Fibroblast of lung (primary cell): Measurements from ENCODE around the gene TRIM67. TPM values are rescaled to one million over a fixed set of nuclear protein-coding genes. Genes with fewer than 3 reads are reported as not detected.

ENCODE experiments used
- DNase-seq, 2 donors: peaks; one replicate each; pipeline versions ENCODE4 v3.0.0 to v3.0.0-alpha.2; 2010; ENCODE audit warnings: low read depth in 2 of 2
- H2AFZ ChIP-seq: 2 replicates; pipeline ENCODE4 v1.5.1; 2012; ENCODE audit warnings: low read length, control low read depth, inconsistent platforms
- H3K27ac ChIP-seq: 2 replicates; pipeline ENCODE4 v1.5.1; 2011; ENCODE audit warnings: low read length, control low read depth; ENCODE audit not compliant: insufficient read depth
- H3K27me3 ChIP-seq: 2 replicates; pipeline ENCODE4 v1.5.1; 2011; ENCODE audit warnings: mild to moderate bottlenecking, low read length; ENCODE audit not compliant: control insufficient read depth, insufficient read depth
- H3K36me3 ChIP-seq: 2 replicates; pipeline ENCODE4 v1.5.1; 2011; ENCODE audit warnings: low read length; ENCODE audit not compliant: control insufficient read depth, insufficient read depth
- H3K4me1 ChIP-seq: 2 replicates; pipeline ENCODE4 v1.5.1; 2011; ENCODE audit warnings: low read length; ENCODE audit not compliant: control insufficient read depth, insufficient read depth; ENCODE audit errors: extremely low read depth
- H3K4me2 ChIP-seq: 2 replicates; pipeline ENCODE4 v1.5.1; 2011; ENCODE audit warnings: low read length, control low read depth; ENCODE audit not compliant: insufficient read depth; ENCODE audit errors: extremely low read depth
- H3K4me3 ChIP-seq, 4 experiments: fragments of 200-600 bp in 1 of 4; sonication (generic) in 1 of 4; replicated peaks in 1 of 4; 2 replicates each; pipeline ENCODE4 v1.5.1; 2011 to 2016; ENCODE audit warnings: low read length in 4 of 4, low read depth in 3 of 4, mild to moderate bottlenecking in 3 of 4, control low read depth in 2 of 4, inconsistent platforms in 1 of 4, mixed read lengths in 1 of 4; ENCODE audit not compliant: insufficient read depth in 1 of 4; ENCODE audit errors: control extremely low read depth in 1 of 4
- H3K79me2 ChIP-seq: 2 replicates; pipeline ENCODE4 v1.5.1; 2012; ENCODE audit warnings: mild to moderate bottlenecking, low read length, inconsistent platforms; ENCODE audit not compliant: control insufficient read depth, insufficient read depth
- H3K9ac ChIP-seq: 2 replicates; pipeline ENCODE4 v1.5.1; 2011; ENCODE audit warnings: mild to moderate bottlenecking, low read length, control low read depth; ENCODE audit not compliant: insufficient read depth
- H3K9me3 ChIP-seq: 2 replicates; pipeline ENCODE4 v1.5.1; 2012; ENCODE audit warnings: low read depth, low read length; ENCODE audit not compliant: control insufficient read depth, insufficient read depth
- H4K20me1 ChIP-seq: 2 replicates; pipeline ENCODE4 v1.5.1; 2011; ENCODE audit warnings: low read length; ENCODE audit not compliant: control insufficient read depth, insufficient read depth; ENCODE audit errors: extremely low read depth
- CTCF ChIP-seq, 2 donors: IDR thresholded peaks in 1 of 2; conservative IDR thresholded peaks in 1 of 2; 1 replicate in 1 of 2; 2 replicates in 1 of 2; pipeline ENCODE4 v1.5.1; 2011 to 2012; ENCODE audit warnings: low read length in 2 of 2, control low read depth in 1 of 2, inconsistent platforms in 1 of 2, low read depth in 1 of 2, mild to moderate bottlenecking in 1 of 2
- EZH2 ChIP-seq: IDR thresholded peaks from 2 replicates; pipeline ENCODE4 v1.5.1; 2012; ENCODE audit warnings: low read length, control low read depth, mild to moderate bottlenecking; ENCODE audit errors: missing control alignments
- polyA plus RNA-seq, 2 donors: library from polyadenylated mRNA; depleted of rRNA in 1 of 2; stranded (reverse) in 1 of 2; unstranded in 1 of 2; fragments of >200 nt; gene quantifications; 2 replicates each; pipeline ENCODE4 v1.2.1, GENCODE V29; 2011 to 2012; ENCODE audit warnings: missing spikeins in 1 of 2
- total RNA-seq: library from RNA; depleted of rRNA; stranded (reverse); fragments of >200 nt; gene quantifications from 2 replicates; pipeline ENCODE4 v1.2.1, GENCODE V29; 2014

TRIM67 gene
- total and polyA plus RNA-seq, 2 donors (not counting 1 experiment from before 2014, with no cell fraction given), result 0.02 to 0.17 TPM

GRCh38 chr1:231234506-231234905, 72.6 kb downstream of the TRIM67 start:
- no peak for TF ChIP-seq CTCF (conservative IDR thresholded peaks at IDR 0.05 in 1 of 2, IDR thresholded peaks at IDR 0.05 in 1 of 2; ENCODE audit: low read depth in 1 of 2, low read length in 2 of 2)
- no peak for TF ChIP-seq EZH2
- no peak overlapping the region for H3K4me2 ChIP-seq
- no peak overlapping the region for H3K27ac ChIP-seq
- H3K4me1 ChIP-seq, result no peaks in the 10 kb centered on the region
- no peak overlapping the region for H3K9ac ChIP-seq
- no peaks in the 10 kb centered on the region for H3K27me3 ChIP-seq
- no peaks in the 10 kb centered on the region for H3K9me3 ChIP-seq
- no peak overlapping the region for H3K4me3 ChIP-seq
- DNase-seq, result no peak
- no peaks in the 10 kb centered on the region for H3K79me2 ChIP-seq
- no peak overlapping the region for H2AFZ ChIP-seq
- H3K36me3 ChIP-seq, result peaks cover 3% of the 10 kb centered on the region
- no peaks in the 10 kb centered on the region for H4K20me1 ChIP-seq

GRCh38 chr1:231235526-231236207, 73.8 kb downstream of the TRIM67 start:
- no peak for DNase-seq
- peaks cover 5% of the 10 kb centered on the region for H3K79me2 ChIP-seq
- H3K36me3 ChIP-seq, result no peaks in the 10 kb centered on the region
- no peak overlapping the region for H3K4me3 ChIP-seq
- H3K27me3 ChIP-seq, result no peaks in the 10 kb centered on the region
- H3K27ac ChIP-seq, result no peak overlapping the region
- H3K9me3 ChIP-seq, result no peaks in the 10 kb centered on the region
- H3K4me1 ChIP-seq, result no peaks in the 10 kb centered on the region
- no peak for TF ChIP-seq CTCF (conservative IDR thresholded peaks at IDR 0.05 in 1 of 2, IDR thresholded peaks at IDR 0.05 in 1 of 2; ENCODE audit: low read depth in 1 of 2, low read length in 2 of 2)
- TF ChIP-seq EZH2, result no peak
- no peak overlapping the region for H3K9ac ChIP-seq
- H3K4me2 ChIP-seq, result no peak overlapping the region
- H4K20me1 ChIP-seq, result no peaks in the 10 kb centered on the region
- no peak overlapping the region for H2AFZ ChIP-seq

GRCh38 chr1:231236208-231236591, 74.3 kb downstream of the TRIM67 start:
- H3K4me2 ChIP-seq, result no peak overlapping the region
- no peaks in the 10 kb centered on the region for H3K9me3 ChIP-seq
- H3K27me3 ChIP-seq, result no peaks in the 10 kb centered on the region
- TF ChIP-seq EZH2 (no peak), CTCF (conservative IDR thresholded peaks at IDR 0.05 in 1 of 2, IDR thresholded peaks at IDR 0.05 in 1 of 2; ENCODE audit: low read depth in 1 of 2, low read length in 2 of 2) (no peak)
- no peaks in the 10 kb centered on the region for H4K20me1 ChIP-seq
- peak in 1 of 2 donors; percentile 6 for DNase-seq
- peaks cover 8% of the 10 kb centered on the region for H3K79me2 ChIP-seq
- no peak overlapping the region for H3K9ac ChIP-seq
- H3K36me3 ChIP-seq, result no peaks in the 10 kb centered on the region
- no peak overlapping the region for H2AFZ ChIP-seq
- H3K27ac ChIP-seq, result no peak overlapping the region
- H3K4me1 ChIP-seq, result no peaks in the 10 kb centered on the region
- no peak overlapping the region for H3K4me3 ChIP-seq
